ENCODE data around the gene AKR1B1.

Gene AKR1B1

DNA sequence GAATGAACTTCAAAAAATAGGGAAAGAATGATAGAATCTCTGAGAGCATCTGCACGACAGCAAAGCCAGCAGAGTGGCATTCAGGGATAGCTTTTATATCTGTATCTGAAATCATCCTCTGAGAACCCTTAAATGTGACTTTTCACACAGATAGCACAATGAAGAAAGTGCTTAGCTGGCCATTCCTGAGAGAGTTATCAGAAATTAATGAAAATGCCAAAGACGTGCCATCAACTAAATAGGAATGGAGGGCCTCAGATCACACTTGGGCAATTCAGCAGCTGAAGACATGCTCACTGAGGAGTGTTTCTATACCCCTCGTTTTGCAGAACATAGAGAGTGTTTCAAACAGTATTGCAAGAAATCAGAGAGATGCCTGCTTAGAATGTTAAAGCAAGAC is 51.6 kb downstream of the AKR1B1 start:
- FAIRE-seq = no peak

DNA sequence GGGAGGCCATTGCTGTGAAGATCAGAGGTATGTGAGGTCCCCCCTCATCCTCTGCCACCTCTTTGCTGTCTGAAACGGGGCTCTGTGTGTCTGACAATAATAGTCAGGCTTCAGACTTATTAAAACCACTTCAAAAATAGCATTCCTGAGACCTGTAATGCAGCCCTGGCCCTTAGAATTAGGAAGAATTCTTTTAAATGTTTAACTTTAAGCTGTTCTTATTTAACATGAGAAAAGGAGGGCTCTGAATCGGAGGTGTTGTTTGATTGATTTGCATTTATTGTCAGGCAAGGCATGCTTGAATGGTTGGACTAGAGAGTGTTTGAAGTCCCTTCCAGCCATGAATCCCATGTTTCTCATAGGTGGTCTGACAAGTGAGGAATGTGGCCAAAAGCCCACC is 52.5 kb downstream of the AKR1B1 start:
- no peak for FAIRE-seq

DNA sequence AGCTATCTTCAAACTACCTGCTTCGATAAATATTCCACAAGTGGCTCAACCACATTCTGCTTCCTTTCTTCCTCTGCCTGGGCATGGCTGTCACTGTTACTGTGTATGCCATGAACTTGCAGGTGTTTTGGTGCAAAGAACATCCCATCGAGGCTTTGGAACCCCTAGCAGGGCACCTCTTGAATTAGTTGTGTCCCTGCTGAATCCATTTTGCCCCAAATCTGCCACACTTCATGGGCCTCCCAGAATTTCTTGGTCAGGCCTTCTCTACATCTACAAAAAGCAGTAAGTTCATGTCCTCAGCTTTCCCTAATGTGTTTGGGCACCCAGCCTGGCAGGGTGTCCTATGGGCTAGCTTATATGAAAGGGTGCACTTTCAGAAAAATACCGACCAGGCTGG is 53.6 kb downstream of the AKR1B1 start:
- no peak for FAIRE-seq

DNA sequence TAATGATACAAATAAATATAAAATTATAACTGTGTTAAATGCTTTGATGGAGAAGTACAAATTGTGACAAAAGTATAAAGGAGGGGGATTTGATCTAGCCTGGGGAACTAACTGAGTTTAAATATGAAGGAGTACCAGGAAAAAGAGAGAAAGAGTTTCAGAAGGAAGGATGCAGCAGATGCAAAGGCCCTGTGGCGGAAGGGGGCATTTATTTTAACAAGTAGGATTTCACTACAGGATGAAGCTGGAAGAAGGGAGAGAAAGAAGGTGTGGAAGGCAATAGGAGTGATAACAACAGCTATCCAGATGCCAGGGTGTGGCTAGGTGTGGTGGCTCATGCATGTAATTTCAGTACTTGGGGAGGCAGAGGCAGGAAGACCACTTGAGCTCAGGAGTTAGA is 55.8 kb downstream of the AKR1B1 start:
- FAIRE-seq = no peak

DNA sequence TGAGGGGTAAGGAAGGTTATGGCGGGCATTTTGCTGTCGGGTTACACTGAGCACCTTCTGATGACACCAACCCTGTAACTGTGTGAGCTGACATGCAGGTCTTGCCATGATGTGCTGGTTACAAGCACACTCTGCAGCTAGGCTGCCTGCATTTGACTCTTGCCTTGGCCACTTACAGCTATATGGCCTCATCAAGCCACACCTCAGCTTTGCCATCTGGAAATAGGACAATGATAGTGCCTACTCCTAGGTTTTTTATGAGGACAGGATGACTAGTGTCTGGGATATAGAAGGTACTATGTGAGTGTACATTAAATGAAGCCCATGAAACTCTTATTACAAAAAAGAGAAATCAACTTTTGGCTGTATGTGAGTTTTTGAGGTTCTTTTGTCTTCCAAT is 58.0 kb downstream of the AKR1B1 start:
- no peak for FAIRE-seq

DNA sequence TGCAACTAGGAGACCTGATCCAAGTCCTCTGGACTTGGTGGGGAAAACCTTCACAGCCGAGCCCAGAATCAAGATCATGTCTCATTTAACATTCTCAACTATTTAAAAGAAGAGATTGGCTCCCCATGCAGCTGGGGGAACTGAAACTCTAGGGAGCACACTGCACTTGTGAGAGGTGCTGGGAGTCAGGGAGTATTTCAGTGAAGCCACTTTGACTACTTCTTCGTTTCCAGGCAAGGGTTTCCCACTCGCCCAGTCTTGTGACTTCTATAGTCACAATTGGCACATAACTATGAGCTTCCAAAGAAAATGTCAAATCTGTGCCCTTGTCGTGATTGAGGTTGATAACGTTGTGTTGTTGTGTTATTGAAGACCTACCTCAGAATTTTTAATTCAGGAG is 62.9 kb downstream of the AKR1B1 start:
- FAIRE-seq = no peak

DNA sequence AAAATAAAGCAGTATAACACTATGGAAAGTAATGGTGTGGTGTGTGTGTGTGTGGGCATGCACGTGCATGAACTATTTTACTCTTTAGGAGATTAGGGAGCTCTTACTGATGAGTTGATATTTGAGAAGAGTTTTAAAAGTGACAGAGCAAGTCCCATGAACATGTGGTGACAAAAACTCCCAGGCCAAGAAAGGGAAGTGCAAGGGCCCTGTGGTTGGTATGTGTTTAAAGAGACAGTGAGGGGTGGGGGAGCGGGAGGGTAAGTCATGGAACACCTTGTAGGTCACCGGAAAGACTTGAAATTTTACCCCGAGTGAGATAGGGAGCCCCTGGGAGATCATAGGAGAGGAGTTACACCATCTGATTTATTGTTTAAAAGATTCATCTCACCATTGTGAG is 63.3 kb downstream of the AKR1B1 start:
- FAIRE-seq = no peak

DNA sequence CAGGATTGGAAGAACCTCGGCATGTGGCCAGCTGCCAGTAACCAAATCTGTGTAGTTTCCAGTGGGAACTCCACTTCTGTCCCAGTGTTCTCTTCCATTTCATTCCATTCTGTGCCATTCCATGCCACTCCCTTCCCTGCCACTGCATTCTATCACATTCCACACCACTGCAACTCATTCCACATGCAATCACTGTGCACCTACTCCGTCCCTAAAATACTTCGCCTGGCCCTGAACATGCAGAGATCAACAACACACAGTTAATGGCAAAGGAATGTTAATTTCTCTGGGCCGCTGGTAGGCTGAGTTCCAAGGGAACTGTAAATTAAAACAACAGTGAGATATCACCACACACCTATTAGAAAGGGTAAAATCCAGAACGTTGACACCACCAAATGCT is 64.8 kb downstream of the AKR1B1 start:
- no peak for FAIRE-seq

Data from colon (tissue), 2 donors.